HG02840 (cell line): ENCODE data around the gene DLX4.

Source experiments
- ATAC-seq: cut with Tn5 transposase; IDR thresholded peaks from one replicate; pipeline ENCODE4 v1.9.1; 2021; ENCODE audit warnings: mild to moderate bottlenecking, moderate library complexity, moderate number of reproducible peaks; ENCODE audit not compliant: unreplicated experiment, low FRiP score

Gene DLX4

DNA sequence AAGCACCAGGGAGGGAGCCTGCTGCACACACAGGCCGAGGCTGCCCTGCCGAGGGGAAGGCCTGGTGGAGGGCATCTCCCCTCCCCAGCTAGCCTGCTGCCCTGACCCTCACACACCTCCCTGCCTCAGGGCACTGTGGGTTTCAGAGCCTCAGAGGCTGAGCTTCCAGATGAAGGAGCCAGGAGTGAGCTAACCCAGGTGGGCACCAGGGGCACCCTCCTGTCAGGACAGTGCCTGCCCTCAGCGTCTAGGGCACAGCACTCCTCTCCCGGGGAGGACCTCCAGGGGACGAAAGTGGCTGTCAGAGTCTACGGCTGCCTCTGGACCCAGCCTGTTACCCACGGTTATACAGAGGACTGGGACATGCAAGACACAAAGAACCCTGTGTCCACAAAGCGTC lies 22.8 kb upstream of the DLX4 start:
- ATAC-seq, result no peak

GRCh38 chr17:49946964-49947584 lies 21.9 kb upstream of the DLX4 start:
- no peak for ATAC-seq

GRCh38 chr17:49949634-49950033 lies 19.4 kb upstream of the DLX4 start:
- ATAC-seq, result no peak

GRCh38 chr17:49951362-49952082 lies 17.5 kb upstream of the DLX4 start:
- no peak for ATAC-seq

GRCh38 chr17:49952209-49952911 lies 16.6 kb upstream of the DLX4 start:
- no peak for ATAC-seq

DNA sequence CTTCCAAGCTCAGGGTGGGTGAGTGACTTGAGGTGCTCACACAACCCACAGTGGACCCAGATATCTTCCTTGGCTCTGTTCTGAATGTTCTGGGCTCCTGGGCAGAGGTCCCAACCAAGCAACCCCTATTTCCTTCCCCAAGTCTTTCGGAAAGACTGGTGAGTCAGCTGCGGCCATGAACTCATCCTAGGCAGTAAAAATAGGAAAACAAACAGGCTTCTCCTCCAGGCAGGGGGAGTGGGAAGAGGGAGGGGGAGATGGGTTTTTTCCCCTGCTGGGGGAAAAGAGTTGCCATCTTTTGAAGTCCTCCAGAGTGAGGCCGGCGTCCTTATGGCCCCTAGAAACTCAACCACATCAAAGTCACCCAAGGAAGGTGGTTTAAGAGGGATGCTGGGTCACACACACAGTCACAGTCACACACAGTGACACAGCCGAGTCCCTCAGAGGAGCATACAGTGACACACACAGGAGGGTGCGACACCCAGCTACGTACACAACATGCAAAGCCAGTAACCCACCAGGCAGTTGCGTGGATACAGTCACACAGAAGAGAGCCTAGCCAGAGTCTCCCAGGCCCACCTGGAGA lies 16.0 kb upstream of the DLX4 start:
- no peak for ATAC-seq

DNA sequence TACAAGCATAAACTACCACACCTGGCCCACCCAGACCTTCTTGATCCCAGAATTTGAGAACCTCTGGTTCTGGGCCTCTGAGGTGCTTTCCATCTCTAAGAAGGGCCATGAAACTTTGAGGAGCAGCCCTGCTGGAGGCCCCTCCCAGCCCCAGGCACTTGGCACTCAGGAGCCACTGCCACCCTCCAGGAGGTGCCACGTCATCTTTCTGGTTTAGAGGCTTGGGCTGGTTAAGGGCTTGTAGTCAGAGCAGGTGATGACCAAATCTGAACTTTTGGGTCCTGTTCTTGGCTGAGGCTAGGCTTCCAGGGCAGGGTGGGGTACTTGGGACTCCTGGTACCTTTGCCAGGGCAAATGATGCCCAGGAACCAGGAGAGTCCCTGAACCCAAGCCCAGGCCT lies 13.8 kb upstream of the DLX4 start:
- no peak for ATAC-seq

DNA sequence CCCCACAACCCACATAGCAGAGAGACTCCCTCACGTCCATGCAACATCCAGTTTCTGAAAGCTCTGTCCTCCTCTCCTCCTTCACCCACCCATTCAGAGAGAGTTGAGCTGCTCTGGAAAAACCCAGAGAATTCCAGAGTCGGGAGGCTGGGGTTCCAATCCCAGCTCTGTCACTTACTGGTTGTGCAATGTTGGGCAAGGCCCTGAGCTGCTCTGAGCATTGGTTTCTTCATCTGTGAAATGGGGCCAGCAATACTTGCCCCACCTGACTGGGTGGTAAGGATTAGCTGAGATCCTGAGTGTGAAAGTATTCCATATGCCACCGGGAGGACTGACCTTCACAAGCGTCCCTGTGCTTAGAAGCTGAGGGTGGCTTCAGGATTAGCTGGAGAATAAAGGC lies 12.2 kb upstream of the DLX4 start:
- ATAC-seq, result no peak

DNA sequence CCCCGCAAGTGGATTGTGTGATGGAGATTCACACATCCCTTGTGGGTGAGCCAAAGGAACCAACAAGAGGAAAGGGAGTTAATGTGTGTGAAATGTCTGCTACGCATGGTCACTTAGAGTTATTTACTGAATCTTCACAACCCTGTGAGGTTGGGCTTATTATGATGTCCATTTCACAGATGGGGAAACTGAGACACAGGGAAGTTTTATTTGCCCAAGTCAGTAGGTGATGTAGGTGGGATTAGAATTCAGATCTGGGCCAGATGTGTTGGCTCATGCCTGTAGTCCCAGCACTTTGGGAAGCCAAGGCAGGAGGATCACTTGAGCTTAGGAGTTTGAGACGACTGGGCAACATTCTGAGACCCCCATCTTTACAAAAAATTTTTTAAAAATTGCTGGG lies 11.6 kb upstream of the DLX4 start:
- ATAC-seq, result no peak

- ATAC-seq, result no peak
Observed at GRCh38 chr17:49958723-49959122, 10.3 kb upstream of the DLX4 start.

GRCh38 chr17:49959183-49959935 lies 9.6 kb upstream of the DLX4 start:
- ATAC-seq, result no peak

DNA sequence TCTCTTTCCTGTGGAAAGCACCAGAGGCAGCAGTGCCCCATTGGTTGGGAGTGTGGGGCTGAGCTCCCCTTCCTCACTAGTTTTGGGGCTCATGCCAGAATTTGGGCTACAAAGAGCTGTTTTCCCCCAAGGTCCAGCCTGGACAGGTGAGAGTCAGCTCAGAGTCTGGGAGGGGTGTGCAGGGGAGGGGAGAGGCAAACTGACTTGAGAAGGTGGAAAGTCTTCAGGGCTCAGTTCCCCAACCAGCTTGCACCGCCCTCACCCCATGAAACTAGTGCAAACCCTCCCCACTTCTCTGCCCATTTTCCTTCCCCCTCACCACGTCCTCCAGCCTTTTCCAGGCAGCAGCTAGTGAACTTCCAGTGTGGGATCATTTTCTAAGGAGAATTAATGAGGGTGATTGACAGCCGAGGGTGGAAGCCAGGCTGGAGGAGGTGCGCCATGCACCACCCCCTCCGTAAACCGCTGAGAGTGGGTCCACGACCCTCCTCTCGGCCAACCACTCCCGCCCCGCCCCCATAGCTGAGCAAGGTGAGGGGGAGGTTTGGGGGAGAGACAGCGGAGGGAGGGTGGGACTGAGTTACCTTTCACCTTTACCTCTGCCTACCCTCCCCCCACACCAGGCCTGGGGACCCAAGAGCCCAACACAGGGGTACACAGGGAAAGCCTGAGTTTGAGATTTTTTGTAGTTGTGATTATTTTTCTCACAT lies 6.2 kb upstream of the DLX4 start:
- no peak for ATAC-seq

- ATAC-seq, result no peak
Observed at GRCh38 chr17:49963309-49963625, 5.7 kb upstream of the DLX4 start.

DNA sequence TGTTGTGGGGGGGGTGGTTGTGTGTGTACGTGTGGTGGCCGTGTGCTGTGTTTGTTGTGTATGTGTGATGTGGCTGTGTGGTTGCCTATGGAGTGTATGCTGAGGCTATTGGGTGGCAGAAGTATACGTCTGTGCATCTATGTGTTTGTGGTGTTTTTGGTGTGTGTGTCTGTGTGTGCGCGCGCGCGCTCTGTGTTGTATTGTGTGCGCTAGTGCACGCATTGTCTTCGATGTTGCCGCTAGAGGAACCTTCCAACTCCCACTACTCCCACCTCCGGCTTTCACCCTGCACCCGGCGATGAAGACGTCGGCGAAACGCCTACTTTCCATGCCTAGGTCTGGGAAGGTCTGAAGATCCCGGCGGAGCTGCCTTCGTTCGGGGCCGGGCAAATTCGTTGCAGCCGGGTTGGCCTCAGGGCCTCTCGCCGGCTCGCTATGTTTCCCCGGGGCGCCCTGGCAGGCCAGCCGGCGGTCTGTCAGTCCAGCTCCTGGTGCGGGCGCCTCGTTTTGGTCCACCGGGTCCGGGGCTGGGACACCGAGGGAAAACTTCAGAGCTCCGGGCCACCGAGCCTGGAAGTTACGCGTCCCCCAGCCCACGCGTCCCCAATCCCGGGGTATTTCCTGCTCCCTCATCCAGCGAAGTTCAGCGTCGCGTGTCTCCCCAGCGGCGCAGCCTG lies 5.2 kb upstream of the DLX4 start:
- ATAC-seq, result no peak

DNA sequence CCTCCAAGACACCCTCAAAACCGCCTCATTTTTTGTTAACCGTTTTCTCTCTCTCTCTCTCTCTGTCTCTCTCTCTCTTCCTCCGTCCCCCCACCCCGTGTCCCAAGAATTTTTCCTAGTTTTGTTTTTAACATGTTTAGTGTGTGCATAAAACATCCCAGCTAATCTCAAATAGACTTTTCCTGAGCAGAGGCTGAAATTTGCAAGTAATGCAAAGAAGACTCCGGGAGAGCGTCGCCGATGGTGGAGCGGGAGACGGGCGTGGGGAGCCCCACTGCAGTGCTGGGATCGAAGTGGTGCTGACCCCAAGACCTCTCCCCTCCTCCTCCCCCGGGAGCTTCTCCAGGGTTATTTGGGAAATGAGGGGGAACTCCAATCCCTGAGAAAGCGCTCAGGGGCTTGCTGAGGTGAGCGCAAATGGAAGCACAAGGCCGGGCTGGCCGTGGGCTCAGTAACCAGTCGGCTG lies 4.7 kb upstream of the DLX4 start:
- no peak for ATAC-seq

- ATAC-seq, result no peak
Observed at GRCh38 chr17:49964769-49965523, 4.0 kb upstream of the DLX4 start.

DNA sequence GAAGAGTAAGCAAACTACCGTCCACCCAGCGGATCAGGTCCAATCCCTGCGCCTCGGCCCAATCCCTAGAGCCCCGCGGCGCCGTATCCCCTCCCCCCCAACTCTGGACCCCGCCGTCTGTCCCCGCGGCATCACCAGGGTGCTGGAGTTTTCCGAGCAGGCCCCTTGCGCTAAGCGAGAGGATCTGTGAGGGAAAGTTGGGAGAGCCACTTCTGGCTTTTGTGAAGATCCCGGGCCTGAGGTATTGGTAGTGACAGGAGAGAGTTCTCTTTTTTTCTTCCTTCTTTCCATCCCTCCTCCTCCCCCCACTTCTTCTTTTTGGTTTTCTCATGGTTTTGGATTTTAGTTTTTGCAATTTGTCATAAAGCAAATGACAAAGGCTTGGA lies 3.5 kb upstream of the DLX4 start:
- no peak for ATAC-seq

- ATAC-seq, result no peak
Observed at GRCh38 chr17:49966767-49967166, 2.2 kb upstream of the DLX4 start.

DNA sequence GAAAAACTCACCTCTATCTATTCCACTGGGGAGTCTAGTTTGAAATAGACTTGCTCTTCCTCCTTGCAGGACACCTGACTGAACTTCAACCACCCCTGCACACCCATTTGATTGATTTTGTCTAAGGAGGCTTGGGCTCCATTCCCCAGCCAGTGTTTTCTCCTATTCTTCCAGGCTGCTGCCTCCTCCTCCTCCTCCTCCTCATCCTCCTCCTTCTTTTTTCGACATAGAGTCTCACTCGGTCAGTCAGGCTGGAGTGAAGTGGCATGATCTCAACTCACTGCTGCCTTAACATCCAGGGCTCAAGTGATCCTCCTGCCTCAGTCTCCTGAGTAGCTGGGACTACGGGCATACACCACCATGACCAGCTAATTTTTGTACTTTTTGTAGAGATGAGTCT lies 1.8 kb upstream of the DLX4 start:
- ATAC-seq, result no peak
